AG09319 (cell line): ENCODE results near the gene FLACC1.

Experiments
- DNase-seq: peaks from one replicate; pipeline ENCODE4 v3.0.0-alpha.2; 2010; ENCODE audit warnings: low read depth; ENCODE audit errors: extremely low read depth
- CTCF ChIP-seq: IDR thresholded peaks from 2 replicates; pipeline ENCODE4 v1.5.1; 2011; ENCODE audit warnings: low read depth, mild to moderate bottlenecking, inconsistent platforms, low read length, moderate library complexity

Gene FLACC1

GRCh38 chr2:201267278-201268030 lies 89.7 kb downstream of the FLACC1 start:
- TF ChIP-seq CTCF = no peak
- no peak for DNase-seq

GRCh38 chr2:201266629-201267028 lies 90.5 kb downstream of the FLACC1 start:
- TF ChIP-seq CTCF = no peak
- DNase-seq = no peak

- TF ChIP-seq CTCF = no peak
- DNase-seq = no peak
These were observed 92.5 kb downstream of the FLACC1 start for GRCh38 chr2:201264472-201265173.

GRCh38 chr2:201263779-201264178 lies 93.4 kb downstream of the FLACC1 start:
- TF ChIP-seq CTCF = no peak
- no peak for DNase-seq

- TF ChIP-seq CTCF = no peak
- DNase-seq = no peak
These were observed 94.4 kb downstream of the FLACC1 start for GRCh38 chr2:201262718-201263117.

GRCh38 chr2:201261906-201262305 lies 95.2 kb downstream of the FLACC1 start:
- DNase-seq = no peak
- no peak for TF ChIP-seq CTCF

GRCh38 chr2:201261471-201261870 lies 95.7 kb downstream of the FLACC1 start:
- DNase-seq = no peak
- TF ChIP-seq CTCF = no peak
